Measurements from ENCODE around the gene SH3PXD2B. TPM values are rescaled to one million over a fixed set of nuclear protein-coding genes. Genes with fewer than 3 reads are reported as not detected.

SH3PXD2B gene
- total and polyA plus RNA-seq, 2 of the 13 experiments (the other 11 are each of a cell fraction or from before 2014, with no cell fraction given) = 3.4 to 4.6 TPM

- TF ChIP-seq, protein P1, sequence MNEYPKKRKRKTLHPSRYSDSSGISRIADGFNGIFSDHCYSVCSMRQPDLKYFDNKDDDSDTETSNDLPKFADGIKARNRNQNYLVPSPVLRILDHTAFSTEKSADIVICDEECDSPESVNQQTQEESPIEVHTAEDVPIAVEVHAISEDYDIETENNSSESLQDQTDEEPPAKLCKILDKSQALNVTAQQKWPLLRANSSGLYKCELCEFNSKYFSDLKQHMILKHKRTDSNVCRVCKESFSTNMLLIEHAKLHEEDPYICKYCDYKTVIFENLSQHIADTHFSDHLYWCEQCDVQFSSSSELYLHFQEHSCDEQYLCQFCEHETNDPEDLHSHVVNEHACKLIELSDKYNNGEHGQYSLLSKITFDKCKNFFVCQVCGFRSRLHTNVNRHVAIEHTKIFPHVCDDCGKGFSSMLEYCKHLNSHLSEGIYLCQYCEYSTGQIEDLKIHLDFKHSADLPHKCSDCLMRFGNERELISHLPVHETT (CRISPR knock-in tag; conservative IDR thresholded peaks at IDR 0.05) = peak; percentile 12; the same call in 1 of the 2 replicates
- no peak for TF ChIP-seq GMEB1 (CRISPR knock-in tag; IDR thresholded peaks at IDR 0.05; ENCODE audit: borderline replicate concordance)
- TF ChIP-seq SP2 (CRISPR knock-in tag; IDR thresholded peaks at IDR 0.05) = no peak
- TF ChIP-seq MIER2 (CRISPR knock-in tag; IDR thresholded peaks at IDR 0.05) = no peak
- no peak; the same call in 1 of the 2 replicates for TF ChIP-seq THAP11 (CRISPR knock-in tag; IDR thresholded peaks at IDR 0.05)
- TF ChIP-seq ZFX (CRISPR knock-in tag; IDR thresholded peaks at IDR 0.05; ENCODE audit: low read depth) = peak; percentile 83
- TF ChIP-seq MIER3 (CRISPR knock-in tag; IDR thresholded peaks at IDR 0.05; ENCODE audit: borderline replicate concordance) = no peak
- TF ChIP-seq ZNF264 (CRISPR knock-in tag; IDR thresholded peaks at IDR 0.05) = no peak
- TF ChIP-seq ZNF274 (CRISPR knock-in tag; IDR thresholded peaks at IDR 0.05) = peak; percentile 80; the same call in 1 of the 2 replicates
- no peak for TF ChIP-seq TEAD3 (CRISPR knock-in tag; optimal IDR thresholded peaks at IDR 0.05; ENCODE audit: borderline replicate concordance)
- peak; percentile 36; the same call in 1 of the 2 replicates for TF ChIP-seq HIVEP1 (CRISPR knock-in tag; IDR thresholded peaks at IDR 0.05)
- 0 out of 2 replicates have a peak, but pooled peaks have one; percentile 48 for TF ChIP-seq ZNF20 (CRISPR knock-in tag; IDR thresholded peaks at IDR 0.05)
- 0 out of 2 replicates have a peak, but pooled peaks have one; percentile 25 for TF ChIP-seq KAT8 (CRISPR knock-in tag; IDR thresholded peaks at IDR 0.05)
- TF ChIP-seq FOXC1 (CRISPR knock-in tag; IDR thresholded peaks at IDR 0.05; ENCODE audit: borderline replicate concordance) = no peak
- no peak for TF ChIP-seq NCOA2 (CRISPR knock-in tag; IDR thresholded peaks at IDR 0.05)
- no peak for TF ChIP-seq HDAC6 (IDR thresholded peaks at IDR 0.05; ENCODE audit: low read depth, low read length)
- no peak for TF ChIP-seq SIN3B (IDR thresholded peaks at IDR 0.05; ENCODE audit: low read length)
- TF ChIP-seq, protein P2, sequence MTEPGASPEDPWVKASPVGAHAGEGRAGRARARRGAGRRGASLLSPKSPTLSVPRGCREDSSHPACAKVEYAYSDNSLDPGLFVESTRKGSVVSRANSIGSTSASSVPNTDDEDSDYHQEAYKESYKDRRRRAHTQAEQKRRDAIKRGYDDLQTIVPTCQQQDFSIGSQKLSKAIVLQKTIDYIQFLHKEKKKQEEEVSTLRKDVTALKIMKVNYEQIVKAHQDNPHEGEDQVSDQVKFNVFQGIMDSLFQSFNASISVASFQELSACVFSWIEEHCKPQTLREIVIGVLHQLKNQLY (CRISPR knock-in tag; IDR thresholded peaks at IDR 0.05) = no peak
- TF ChIP-seq, protein P3, sequence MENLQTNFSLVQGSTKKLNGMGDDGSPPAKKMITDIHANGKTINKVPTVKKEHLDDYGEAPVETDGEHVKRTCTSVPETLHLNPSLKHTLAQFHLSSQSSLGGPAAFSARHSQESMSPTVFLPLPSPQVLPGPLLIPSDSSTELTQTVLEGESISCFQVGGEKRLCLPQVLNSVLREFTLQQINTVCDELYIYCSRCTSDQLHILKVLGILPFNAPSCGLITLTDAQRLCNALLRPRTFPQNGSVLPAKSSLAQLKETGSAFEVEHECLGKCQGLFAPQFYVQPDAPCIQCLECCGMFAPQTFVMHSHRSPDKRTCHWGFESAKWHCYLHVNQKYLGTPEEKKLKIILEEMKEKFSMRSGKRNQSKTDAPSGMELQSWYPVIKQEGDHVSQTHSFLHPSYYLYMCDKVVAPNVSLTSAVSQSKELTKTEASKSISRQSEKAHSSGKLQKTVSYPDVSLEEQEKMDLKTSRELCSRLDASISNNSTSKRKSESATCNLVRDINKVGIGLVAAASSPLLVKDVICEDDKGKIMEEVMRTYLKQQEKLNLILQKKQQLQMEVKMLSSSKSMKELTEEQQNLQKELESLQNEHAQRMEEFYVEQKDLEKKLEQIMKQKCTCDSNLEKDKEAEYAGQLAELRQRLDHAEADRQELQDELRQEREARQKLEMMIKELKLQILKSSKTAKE (CRISPR knock-in tag; IDR thresholded peaks at IDR 0.05; ENCODE audit: borderline replicate concordance) = no peak
- no peak for TF ChIP-seq PRPF4 (IDR thresholded peaks at IDR 0.05; ENCODE audit: low read depth, low read length, poor library complexity, severe bottlenecking)
- no peak for TF ChIP-seq RBM39 (IDR thresholded peaks at IDR 0.05; ENCODE audit: low read depth, low read length, poor library complexity, severe bottlenecking)
- no peak for TF ChIP-seq ZNF441 (CRISPR knock-in tag; IDR thresholded peaks at IDR 0.05; ENCODE audit: borderline replicate concordance)
- no peak for TF ChIP-seq HMG20A (CRISPR knock-in tag; IDR thresholded peaks at IDR 0.05; ENCODE audit: borderline replicate concordance)
Observed at GRCh38 chr5:172283020-172283861, 171.1 kb downstream of the SH3PXD2B start, which contains the start of gene UBTD2 (continued).
